ENCODE results near the gene B4GALT1.

DNA sequence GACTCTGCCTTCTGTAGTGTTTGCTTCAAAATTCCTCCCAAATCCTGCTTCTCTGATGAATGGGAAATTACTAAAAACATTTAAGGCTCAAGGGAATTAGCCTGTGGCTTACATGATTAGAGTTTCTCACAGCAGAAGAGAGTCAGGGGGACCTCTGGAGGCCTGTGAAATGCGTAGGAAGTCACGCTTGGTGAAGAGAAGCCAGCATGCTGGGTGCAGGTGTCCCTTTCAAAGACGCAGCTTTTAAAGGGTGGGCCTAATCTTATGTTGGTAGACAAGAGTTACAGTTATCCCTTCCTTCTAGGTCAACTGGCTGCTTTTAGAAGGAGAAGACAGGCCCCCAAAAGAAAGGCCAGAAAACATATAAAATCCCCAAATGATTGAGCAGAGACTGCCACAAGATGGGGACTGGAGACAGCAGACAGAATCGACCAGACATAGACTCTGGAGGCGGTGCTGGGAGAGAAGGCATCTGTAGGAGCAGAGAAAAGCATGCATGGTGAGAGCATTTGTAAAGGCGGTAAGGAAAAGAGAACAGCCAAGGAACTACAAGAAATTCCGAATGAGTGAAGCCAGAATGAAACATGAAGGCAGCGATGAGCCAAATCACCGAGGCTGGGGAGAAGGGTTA, 42.3 kb downstream of the B4GALT1 start:
- TF ChIP-seq, protein P1, sequence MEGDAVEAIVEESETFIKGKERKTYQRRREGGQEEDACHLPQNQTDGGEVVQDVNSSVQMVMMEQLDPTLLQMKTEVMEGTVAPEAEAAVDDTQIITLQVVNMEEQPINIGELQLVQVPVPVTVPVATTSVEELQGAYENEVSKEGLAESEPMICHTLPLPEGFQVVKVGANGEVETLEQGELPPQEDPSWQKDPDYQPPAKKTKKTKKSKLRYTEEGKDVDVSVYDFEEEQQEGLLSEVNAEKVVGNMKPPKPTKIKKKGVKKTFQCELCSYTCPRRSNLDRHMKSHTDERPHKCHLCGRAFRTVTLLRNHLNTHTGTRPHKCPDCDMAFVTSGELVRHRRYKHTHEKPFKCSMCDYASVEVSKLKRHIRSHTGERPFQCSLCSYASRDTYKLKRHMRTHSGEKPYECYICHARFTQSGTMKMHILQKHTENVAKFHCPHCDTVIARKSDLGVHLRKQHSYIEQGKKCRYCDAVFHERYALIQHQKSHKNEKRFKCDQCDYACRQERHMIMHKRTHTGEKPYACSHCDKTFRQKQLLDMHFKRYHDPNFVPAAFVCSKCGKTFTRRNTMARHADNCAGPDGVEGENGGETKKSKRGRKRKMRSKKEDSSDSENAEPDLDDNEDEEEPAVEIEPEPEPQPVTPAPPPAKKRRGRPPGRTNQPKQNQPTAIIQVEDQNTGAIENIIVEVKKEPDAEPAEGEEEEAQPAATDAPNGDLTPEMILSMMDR (IDR thresholded peaks at IDR 0.05), result no peak
- TF ChIP-seq POLR2AphosphoS5 (IDR thresholded peaks at IDR 0.05), result no peak

Measured in transverse colon (tissue), 4 donors.